ENCODE results near the gene CKS2.

DNA sequence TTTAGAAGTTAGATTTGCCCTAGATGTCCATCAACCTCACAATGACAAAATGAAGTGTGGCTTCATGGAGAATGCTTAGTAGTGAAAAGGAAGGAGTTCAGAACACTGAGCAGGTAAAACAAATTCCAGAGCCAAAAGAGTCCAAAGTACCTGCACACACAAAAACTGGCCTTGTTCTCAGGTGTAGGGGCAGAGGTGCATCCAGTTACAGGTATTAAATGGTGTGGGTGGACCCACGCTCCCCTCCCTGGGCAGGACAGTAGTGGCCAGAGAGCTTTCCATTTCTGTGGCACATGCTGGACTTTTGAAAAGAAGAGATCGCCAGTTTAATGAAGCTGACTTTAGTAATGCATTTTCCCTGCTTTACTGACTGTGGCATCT is 54.5 kb downstream of the CKS2 start:
- TF ChIP-seq POLR2A (IDR thresholded peaks at IDR 0.05; ENCODE audit: low read depth, low read length), result no peak
- TF ChIP-seq, protein P1, sequence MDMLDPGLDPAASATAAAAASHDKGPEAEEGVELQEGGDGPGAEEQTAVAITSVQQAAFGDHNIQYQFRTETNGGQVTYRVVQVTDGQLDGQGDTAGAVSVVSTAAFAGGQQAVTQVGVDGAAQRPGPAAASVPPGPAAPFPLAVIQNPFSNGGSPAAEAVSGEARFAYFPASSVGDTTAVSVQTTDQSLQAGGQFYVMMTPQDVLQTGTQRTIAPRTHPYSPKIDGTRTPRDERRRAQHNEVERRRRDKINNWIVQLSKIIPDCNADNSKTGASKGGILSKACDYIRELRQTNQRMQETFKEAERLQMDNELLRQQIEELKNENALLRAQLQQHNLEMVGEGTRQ (IDR thresholded peaks at IDR 0.05; ENCODE audit: low read depth, low read length), result no peak
- no peak for TF ChIP-seq CTCF (conservative IDR thresholded peaks at IDR 0.05; ENCODE audit: low read depth, low read length)
- TF ChIP-seq MAFK (IDR thresholded peaks at IDR 0.05; ENCODE audit: low read depth, low read length), result no peak
- TF ChIP-seq RCOR1 (IDR thresholded peaks at IDR 0.05; ENCODE audit: insufficient replicate concordance, low read length), result no peak
- TF ChIP-seq CHD1 (IDR thresholded peaks at IDR 0.05; ENCODE audit: low read depth, low read length), result no peak

Measured in IMR-90 (cell line).